Cerebellar nuclear complex (tissue), 1 donor: ENCODE results near the gene AREG.
"Not testable (repeated sequence)": the region's sequence is repeated elsewhere in the genome, so short reads cannot be mapped to it uniquely, and the experiment has no call there.

ENCODE experiments used
- DNase-seq, 2 experiments: peaks; one replicate each; lab custom pipeline; 2025; lab: John Stamatoyannopoulos, UW

The AREG gene

GRCh38 chr4:74444891-74445642, at the start of gene AREG:
Gene AREG (plus strand): TSS chr4:74445136. CDS start chr4:74445346, 210 bp downstream.
- no peak for DNase-seq

DNA sequence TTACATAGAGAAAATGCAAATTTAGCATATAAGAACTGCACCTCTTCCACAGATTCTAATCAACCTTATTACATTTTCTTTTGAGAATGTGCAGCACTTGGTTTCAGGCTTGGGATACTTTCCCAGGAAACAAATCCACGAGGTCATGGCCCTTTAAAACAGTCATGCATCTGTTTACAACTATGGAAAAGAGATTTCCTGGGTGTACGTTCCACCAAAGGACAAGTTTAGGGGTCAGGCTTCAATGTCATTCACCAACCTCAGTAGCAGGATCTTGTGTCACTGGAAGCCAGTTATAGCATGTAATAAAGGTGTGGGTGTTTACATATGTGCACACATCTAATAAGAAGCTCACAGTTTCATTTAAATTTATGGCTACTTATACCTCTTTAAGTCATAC, 49.3 kb upstream of the AREG start:
- no peak for DNase-seq

- DNase-seq, result no peak
These were observed 47.0 kb upstream of the AREG start for GRCh38 chr4:74397748-74398426.

DNA sequence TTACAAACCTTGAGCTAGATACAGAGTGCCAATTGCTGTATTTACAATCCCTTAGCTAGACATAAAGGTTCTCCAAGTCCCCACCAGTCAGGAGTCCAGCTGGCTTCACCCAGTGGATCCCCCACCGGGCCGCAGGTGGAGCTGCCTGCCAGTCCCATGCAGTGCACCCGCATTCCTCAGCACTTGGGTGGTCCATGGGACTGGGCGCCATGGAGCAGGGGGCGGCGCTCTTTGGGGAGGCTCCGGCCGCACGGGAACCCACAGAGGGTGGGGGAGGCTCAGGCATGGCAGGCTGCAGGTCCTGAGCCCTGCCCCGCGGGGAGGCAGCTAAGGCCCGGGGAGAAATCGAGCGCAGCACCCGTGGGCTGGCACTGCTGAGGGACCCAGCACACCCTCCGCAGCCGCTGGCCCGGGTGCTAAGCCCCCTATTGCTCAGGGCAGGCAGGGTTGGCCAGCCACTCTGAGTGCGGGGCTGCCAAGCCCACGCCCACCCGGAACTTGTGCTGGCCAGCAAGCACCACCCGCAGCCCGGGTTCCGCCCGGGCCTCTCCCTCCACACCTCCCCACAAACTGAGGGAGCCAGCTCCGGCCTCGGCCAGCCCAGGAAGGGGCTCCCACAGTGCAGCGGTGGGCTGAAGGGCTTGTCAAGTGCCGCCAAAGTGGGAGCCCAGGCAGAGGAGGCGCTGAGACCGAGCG, 45.9 kb upstream of the AREG start:
- not testable (repeated sequence) for DNase-seq

DNA sequence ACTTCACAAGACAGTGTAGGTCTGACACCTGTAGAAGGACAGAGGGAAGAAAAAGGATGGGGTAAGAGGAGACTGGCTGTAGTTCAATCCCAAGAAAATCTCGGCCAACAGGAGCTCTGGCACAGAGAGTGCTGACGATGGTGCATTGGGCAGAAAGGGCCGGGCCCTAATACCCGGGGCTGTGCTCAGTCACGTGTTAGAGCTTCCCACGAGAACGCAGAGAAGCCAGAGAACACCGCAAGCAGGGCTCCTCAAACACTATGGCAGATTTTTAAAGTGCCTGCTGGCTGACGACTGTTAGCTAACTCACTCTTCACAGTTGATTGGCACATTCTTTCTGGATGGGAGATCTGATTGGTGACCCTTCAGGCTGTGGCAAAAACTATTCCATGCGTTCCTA, 44.5 kb upstream of the AREG start:
- DNase-seq, result no peak

DNA sequence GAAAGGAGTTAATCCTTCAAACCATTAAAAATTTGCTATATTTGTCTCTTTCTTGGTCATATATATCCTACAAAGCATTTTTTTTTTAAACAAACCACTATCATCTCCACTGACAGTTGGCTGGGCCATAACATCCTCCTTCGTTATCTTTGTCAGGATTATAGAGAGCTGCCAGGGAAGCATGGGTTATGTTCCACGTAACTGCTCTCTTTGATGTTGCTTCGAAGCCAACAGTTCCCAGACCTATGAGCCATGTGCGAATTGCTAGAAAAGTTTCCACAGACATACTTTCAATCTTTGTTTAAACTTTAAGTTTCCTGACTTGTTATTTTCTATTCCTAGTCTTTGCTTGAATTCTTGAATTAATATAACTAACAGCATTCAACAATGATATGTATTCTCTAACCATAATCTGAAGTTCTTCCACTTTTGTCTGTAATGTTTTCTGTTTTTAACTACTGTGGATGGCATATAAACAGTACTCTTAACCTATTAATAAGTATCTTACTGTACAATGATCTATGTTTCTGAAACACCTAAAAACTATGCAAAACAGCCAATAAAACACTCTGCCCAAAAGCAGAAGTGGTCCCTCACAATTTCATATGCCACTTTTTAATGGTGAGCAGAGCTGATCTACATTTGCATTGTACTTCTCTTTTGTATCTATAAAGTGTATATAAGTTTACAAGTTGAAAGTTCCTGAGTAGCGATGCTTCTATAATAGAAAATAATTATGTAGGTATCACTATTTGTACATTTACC, 42.1 kb upstream of the AREG start:
- DNase-seq, result no peak

DNA sequence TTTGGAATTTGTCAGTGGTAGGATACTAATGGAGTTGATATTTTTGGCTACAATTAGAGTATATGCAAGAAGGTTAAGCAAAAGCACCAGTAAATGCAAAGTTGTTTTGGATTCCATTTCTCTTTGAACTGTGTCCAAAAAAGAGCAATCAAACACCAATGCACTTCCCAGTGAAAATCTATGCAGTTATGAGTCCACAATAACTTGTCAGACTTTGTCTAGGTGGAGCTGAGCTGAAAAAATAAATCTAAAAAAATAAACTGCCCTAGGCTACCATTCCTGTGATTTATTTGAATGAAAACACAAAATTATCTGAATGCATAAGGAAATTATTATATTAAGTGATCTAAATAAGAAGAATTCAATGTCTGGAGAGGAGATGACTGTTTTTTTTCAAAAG, 37.0 kb upstream of the AREG start:
- DNase-seq, result no peak

GRCh38 chr4:74408639-74409038, 36.3 kb upstream of the AREG start:
- no peak for DNase-seq

- DNase-seq, result no peak
These were observed 34.7 kb upstream of the AREG start for GRCh38 chr4:74410272-74410671.

DNA sequence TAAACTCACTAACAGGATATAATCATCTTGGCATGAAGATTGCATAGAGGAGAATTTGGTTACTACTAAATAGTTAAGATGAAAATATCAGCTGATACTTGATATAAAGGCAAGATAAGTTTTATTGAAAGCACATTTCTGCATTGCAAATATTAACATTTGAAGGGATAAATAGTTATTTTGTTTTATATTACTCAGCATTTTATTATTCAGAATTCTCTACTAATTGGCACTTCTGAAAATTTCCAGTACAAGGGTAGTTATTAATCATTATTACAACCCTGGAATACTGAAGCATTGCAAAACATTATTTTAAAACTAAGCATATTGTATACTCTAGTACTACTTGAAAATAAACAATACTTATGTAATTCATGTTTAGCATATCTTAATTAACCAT, 32.7 kb upstream of the AREG start:
- no peak for DNase-seq

GRCh38 chr4:74413265-74413664, 31.7 kb upstream of the AREG start:
- no peak for DNase-seq

DNA sequence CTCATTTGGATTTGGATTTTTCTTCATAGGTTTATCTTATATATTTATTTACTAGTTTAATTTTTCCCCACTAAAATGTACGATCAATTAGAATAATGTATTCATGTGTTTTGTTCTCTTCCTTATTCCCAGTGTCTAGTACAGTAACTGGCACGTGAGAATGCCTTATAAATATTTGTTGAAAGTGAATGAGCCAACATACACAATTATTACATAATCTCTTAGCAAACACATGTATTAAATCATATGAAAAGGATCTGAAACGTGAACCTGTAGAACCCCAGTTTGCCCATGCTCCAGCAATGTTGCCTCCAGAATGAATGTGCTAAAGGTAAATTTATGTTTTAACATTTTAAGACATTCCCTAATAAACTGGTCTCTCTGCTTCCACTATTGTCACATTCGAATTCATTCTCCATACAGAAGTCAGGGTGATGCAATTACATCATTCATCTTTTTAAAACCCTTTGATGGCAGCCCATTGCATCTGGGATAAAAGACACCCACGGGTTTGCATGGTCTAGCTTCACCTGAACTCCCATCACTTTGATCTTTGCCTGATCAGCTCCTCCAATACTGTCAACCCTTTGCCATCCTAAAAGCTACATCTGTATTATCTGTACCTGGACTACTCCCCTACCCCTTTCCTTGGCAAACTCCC, 30.7 kb upstream of the AREG start:
- no peak for DNase-seq

- no peak for DNase-seq
These were observed 29.2 kb upstream of the AREG start for GRCh38 chr4:74415602-74416300.

- DNase-seq, result no peak
These were observed 26.8 kb upstream of the AREG start for GRCh38 chr4:74418063-74418670.

- no peak for DNase-seq
These were observed 24.1 kb upstream of the AREG start for GRCh38 chr4:74420863-74421262.

DNA sequence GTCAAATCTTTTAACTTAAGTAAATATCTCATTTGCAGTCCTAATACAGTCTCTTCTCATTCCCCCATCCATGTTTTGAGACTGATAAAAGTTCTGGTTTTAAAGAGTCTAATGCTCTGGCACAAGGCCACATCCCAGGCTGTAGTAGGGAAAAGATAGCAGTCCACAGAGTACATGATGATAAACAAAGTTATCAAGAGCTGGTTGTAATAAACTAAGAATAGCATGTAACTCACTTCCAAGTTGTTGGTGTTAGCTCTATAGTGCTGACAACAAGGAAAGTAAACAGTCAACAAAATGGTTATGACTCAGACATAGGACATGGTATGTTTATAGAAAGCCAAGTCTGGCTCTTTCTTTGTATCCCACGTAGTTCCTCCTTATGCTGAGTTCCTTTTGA, 21.8 kb upstream of the AREG start:
- no peak for DNase-seq

GRCh38 chr4:74424111-74424510, 20.8 kb upstream of the AREG start:
- DNase-seq, result no peak

DNA sequence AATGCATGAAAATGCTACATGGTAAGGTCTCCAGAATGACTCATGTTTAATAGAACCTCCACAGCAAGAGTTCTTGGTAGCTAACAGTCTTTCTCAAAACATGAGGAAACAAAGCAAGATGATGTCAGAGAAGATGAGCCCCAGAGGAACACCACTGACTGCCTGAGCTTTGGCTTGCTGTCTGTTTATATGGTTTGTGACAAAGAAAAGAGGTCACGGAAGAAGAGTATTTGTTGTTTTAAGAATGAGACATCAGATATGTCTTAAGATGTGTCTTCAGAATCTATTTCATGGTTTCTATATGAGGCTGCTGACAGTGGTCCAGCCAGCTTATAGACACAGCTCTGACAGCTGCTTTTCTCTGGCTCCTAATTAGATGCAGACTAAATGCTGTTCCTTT, 18.8 kb upstream of the AREG start:
- DNase-seq, result no peak

GRCh38 chr4:74428276-74428675, 16.7 kb upstream of the AREG start:
- DNase-seq, result no peak

- no peak for DNase-seq
These were observed 13.7 kb upstream of the AREG start for GRCh38 chr4:74431113-74431826.
